Inflammatory macrophage (primary cell): Measurements from ENCODE around the gene CDH23.

Source experiments
- DNase-seq, 2 donors: peaks; one replicate each; pipeline ENCODE4 v3.0.0-alpha.2; 2020 to 2022

Gene CDH23

DNA sequence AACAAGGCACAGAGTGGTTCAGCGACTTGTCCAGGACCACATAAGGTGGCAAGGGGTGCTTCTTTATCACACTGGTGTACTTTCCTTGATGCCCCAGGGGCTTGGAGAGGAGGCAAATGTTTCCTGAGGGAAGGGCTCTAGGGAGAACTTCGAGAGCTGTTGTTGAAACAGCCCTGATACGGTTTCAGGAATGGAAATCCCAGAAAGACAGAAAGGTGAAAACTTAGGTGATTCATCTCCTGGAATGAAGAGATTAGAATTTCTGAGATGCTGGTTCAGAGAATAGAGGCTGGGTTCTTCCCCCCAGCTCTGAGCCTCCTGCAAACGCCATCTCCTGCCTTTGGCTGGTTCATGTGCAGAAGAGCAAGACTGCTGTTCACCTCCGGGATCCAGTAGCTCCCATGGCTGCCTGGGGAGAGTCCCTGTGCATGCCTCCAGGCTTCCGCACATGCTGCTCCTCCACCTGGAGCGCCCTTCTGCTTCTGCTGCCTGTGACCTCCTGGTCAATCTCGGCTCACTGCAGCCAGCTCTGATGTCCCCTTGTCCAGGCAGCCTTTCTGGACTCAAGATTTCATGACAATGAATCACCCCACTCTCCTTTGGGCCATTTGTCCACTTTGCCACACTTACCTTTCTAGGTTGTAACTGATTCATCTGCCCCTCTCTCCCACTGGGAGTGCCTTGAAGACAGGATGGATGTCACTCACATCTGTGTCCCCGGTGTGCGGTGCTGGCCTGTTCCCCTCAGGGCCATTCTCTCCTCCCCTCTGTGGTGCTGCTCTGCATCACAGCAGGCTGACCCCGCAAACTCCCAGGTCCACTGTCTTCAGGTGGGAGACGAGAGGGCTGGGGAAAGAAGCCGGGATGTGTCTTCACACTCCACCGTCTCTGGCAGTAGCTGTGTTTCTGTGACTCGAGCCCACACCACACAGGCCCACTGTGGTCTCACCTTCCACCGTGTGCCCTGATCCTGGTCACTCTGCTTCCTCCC lies 3.6 kb upstream of the CDH23 start:
- DNase-seq, result no peak

DNA sequence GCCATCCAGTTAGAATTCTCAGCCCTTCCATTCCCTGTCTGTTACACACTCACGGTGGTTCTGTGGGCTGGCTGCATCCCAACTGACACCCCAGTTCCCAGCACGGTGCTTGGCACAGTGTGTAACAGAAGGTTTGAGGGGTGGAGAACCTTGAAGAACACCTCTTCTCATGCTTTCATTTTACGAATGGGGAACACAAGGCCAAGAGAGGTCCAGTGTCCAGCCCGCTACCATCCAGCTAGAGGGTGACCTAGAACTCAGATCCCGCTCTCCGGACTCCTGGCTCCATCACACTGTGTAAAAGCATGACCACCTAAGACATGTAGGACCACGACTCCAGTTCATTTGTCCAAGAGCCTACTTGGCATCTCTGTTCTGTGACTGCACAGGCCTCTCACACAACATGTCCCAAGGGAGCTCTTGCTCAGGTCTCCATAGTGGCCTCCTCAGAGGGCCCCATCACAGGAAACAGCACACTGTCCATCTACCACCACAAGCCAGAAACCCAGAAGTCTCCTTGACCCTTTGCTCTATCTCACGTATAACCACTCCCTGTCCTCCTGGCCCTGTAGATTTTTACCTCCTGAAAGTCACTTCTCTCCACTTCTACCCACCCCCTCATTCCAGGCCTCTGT lies 2.8 kb upstream of the CDH23 start:
- no peak for DNase-seq

DNA sequence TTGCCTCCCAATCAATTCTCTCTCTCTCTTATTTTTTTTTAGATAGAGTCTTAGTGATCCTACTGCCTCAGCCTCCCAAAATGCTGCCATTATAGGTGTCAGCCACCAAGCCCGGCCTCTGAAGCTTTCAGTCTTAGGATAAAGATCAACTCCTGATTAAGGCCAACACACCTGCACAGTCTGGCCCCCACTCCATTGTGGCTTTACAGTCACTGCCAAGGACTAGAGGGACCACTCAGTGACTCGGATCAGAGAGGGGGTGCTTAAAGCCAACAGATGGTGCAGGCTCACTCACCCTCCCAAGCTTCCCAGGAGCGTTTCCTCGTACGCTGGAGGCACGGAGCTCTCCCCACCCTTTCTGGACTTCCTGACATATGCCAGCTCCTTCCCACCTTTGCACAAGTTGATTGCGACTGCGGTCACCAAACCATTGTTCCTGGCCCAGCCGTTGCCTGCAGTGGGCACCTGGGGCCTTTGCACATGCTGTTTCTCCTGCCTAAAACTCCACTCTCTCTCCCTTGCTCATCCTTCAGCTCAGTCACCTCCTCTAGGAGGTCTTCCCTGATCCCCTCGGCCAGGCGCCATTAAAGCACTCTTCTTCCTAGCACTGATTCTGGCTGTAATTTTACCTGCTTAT lies 1.7 kb upstream of the CDH23 start:
- no peak for DNase-seq

DNA sequence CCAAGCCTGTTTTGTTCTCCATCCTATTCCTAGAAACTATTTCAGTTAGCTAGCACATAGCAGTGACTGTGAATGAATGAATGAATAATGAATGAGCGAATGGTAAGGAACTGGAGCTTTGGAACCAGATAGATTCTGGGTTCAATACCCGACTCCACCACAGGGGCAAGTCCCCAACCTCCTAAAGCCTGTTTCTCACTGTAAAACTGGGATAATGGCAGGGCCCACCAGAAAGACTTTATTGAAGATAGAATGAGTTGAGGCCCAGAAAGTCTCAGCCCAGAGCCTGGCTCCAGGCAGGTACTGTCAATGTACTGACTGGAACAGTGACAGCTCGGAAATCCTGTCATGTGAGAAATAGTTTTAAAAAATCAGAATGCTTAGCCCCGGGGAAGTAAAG lies 1.1 kb upstream of the CDH23 start:
- DNase-seq, result no peak

DNA sequence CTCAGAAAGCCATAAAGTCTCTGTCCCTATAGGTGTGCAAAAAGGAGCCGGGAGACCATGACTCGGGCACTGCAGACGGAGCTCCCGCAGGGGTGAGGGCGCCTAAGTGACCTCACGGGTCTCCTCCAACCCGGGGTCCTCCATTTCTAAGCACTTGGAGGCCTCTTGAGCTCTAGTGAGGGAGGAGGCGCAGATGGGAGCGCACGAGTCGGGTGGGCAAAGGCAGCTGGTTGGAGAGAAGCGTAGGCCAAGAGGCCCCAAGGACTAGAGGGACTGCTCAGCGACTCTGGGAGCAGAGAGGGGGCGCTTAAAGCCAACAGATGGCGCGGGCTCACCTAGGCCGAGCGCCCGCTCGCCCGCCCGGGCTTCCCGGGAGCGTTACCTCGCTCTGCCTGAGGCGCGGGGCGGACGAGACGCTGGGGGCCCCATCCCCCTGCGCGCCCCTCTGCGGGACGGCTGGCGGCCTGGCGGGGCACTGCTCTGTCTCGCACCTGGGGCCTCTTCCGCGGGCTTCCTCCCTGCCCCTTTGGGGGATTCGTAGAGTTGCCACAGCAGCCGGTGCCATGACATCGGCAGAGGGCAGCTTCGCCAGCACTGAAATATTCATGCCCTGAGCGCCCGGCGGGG lies 523 bp upstream of the CDH23 start:
- DNase-seq, result no peak

DNA sequence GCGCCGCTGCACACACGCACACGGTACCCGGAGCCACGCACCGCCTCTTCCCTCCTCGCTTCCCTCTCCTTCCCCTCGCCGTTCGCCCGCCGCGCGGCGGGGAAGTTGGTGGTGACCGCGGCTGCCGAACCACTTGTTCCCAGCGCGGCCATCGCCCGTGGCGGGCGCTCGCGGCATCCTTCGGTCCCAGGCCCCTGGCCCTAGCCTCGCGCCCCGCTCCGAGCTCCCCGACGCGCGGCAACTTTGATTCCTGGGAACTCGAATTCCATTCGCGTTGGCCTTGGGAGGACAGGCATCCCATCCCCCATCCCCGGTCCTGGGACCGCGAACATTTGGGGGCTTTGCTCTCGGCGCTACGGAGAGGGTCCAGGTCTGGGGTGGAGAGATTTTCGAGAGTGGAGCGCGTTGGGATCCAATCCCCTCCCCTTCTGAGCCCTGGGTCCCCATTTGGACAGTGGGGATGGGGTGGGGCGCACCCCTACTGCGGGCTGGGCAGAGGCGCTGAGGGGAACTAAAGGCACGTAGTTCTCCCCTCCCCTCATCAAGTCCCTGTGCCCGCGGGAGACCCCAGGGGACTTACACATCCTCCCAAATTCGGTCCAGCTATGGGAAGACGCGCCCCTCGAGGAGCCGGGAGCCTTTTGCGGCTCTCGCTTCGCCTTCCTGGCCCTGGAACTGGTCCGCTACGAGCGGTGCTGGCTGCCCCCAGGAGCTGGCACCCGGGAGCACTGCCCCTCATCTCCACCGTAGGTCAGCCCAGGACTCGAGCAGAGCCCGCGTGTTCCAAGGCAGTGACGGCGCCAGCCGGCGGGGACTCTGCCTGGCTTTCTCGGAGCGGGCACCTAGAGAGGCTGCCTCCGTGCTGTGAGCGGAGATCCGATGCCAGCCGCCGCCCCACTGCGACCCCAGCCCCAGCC lies 834 bp downstream of the CDH23 start:
- DNase-seq, result peak; percentile 27 to 57

DNA sequence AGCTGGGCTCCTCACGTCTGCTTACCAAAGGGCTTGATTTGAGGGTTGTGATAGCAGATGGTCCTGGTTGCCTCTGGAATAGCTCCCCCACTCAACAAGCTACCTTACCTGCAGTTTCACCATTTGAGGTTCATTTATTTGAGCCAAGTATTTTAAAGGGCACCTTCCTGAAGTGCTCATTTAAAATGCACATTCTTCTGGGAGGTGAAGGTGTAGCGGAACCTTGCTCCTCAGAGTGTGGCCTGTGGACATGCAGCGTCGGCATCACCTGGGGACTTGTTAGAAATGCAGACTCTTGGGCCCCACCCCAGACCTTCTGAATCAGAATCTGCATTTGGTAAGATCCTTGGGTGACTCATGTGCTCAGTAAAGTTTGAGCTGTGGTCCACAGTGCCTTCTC lies 2.3 kb downstream of the CDH23 start:
- peak in 1 of 2 donors; percentile 39 for DNase-seq

DNA sequence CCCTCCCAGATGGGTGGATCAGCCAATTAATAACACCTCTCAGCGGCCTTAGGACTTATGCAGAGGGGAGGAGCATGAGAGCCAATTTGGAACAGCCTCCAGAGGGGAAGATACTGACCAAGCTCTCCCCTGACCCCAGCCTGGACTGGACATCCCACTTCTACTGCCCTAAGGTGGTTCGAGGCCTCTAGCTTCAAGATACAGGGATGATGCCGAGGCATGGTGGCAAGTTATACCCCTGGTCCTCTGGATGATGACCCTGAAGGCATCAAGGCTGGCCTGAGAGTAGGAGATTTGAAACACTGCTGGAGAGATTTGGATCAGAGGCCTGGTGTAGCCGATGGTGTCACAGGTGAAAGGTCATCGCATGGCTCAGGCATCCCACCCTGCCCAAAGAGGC lies 3.2 kb downstream of the CDH23 start:
- DNase-seq, result no peak

DNA sequence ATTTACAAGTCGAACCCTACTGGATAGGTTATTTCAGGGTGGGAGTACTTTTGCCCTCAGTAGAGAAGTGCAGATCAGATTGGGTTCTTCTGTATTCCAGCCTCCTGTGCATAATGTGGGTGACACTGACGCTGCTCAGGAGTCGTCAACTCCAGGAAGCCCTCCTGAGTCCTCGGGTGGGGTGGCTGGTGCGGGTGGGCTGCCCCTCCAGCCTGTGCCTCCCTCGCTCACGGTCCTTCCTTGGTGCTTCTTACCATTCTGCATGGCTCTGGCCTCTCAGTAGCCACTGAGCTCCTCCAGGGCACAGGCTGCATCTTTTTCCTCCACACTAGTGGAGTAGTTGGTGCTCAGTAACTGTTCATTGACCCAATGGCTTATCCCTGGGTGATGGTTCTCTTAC lies 4.3 kb downstream of the CDH23 start:
- DNase-seq, result no peak

DNA sequence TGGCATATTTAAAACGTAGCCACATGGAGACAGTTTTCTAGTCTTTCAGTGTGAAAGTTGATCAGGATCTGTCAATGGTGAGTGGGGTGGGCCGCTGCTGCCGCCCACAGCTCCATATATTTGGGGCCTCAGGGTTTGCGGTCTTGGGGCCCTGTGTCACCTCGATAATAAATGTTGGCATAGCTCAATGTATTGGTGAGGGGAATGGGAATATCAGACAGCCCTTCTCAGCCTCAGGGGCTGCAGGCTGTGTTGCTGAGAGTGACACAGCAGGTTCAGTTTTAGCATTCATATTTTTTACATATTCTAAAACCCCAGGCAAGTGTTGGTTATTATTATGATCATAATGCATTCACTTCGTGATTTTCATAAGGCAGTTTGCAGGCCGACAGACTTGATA lies 5.3 kb downstream of the CDH23 start:
- no peak for DNase-seq

DNA sequence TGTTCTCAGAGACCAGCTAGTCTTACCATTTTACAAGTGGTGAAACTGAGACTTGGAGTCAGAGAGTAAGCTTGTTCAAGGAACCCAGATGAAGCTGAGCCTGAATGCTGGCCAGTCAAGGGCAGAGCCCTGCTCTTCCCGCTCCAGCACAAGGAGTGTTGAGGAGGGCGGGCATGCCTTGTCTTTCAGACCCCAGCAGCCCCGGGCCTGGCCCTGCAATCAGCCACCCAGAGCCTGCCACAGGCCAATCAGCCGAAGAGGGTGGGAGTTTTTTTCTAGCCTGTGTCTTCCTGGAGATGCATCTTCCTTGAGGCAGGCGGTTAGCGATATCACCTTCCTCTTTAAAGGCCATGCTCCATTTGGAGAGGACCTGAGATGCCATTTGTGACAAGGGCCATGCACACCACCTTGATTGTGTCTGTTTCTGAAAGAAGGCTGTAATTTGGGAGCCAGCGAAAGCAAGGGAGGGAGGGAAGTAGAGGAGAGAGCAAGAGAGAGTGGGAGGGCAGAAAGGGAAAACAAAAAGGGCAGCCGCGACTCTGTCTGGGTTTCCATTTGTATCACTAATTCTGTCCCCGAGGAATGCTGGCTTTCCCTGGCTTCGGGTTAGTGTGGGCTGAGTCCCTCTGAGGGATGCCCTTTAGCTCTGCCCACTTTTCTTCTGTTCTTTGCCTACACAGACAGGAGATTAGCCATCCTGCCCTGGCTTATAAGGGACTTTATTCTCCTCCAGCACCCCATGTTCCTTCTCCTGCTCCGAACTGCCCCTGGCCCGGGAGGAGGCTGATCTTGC lies 8.0 kb downstream of the CDH23 start:
- no peak for DNase-seq

DNA sequence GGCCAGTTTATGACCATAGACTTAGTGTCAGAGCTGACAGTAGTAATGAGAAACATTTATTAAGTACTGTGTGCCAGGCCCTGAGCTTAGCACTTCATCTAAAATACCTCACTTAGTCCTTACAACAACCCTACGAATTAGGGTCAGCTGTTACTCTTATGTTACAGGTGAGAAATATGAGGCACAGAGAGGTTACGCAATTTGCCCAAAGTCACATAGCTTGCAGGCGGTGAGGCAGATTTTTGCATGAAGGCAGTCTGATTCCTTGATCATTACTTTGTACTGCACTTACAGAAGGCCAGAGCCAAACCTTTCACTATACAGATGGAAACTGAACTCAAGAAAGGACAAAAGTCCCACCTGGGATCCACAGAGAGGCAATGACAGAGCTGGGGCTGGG lies 10.2 kb downstream of the CDH23 start:
- no peak for DNase-seq

DNA sequence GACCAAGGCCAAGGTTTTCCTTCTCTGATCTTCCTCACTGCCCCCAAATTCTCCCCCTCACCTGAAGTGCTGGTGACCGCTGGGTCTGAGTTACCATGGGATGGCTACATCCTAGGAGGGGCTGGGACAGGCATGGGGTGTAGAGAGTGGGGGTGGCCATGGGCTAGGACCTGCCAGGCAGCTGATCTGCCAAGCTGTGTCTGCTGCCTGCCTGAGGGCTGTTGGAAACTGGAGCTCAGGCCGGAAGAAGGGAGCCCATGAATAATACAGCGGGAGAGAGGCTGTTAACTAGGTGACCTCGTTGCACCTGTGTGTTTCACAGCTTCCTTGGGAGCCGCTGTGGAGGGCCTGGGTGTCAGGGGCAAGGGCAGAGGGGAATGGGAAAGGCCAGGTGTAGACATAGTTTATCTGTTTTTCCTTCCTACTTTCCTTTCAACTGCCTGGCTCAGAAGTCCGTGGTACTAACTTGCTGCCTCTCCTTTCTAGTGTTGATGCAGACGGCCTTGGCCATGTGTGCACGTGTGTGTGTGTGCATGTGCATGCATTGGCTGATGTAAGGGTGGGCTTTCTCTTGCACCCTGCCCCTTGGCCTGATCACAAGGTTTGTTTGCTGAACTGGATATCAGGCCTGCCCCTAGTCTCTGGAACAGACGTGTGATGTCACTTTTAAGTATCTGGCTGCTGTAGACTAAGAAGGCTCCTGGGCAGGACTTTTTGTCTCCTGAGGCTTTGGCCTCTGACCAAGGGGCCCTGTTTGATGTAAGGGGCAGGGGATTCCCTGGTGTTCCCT lies 11.9 kb downstream of the CDH23 start:
- DNase-seq, result no peak

DNA sequence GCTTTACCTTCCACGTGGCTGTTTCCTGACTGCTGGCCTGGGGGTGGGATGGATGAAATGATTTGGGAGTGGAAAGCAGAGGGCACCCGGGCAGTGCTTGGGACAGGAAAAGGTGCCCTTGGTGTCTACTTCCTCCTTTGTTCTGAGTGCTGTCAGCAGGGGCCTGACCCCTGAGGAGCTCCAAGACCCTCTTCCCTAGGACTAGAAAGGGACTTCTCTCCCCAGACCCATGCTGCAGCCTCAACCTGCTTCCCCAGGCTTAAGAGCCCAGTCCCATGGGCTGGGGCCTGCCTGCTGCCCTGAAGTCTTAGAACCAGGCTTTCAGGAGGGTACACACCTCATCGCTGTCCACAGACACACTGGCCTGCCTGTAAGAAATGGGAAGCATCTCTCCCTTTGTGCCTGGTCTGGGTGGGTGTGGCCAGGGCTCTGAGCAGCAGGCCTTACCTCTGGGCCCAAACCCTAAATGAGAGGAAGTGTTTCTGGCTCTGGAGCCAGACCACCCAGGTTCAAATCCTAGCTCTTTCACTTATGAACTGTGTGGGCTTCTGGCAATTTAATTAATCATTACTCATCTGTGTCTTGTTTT lies 12.9 kb downstream of the CDH23 start:
- no peak for DNase-seq

DNA sequence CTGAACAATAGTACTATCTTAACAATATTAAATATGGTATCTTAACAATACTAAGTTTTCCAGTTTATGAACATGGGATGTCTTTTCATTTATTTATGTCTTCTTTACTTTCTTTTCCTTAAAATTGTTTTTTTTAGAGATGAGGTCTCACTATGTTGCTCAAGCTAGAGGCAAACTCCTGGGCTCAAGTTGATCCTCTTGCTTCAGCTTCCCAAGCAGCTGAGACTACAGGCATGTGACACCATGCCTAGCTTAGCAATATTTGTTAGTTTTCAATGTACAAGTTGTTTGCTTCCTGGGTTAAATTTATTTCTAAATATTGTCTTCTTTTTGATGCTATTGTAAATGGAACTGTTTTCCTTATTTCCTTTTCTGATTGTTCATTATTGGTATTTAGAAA lies 16.9 kb downstream of the CDH23 start:
- DNase-seq, result peak in 1 of 2 donors; percentile 51

DNA sequence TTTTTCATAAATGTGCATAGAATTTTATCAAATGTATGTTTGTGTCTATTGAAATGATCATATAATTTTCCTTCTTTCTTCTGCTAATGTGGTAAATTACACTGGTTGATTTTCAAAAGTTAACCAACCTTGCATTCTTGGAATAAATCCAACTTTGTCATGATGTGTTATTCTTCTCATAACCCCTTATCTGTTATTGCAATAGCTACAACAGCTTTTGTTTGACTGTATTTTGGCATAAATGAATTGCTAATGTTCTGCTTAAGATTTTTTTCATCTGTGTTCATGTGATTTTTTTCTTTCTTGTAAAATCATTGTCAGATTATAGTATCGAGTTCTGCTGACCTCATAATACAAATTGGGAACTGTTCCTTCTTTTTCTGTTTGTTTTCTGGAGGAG lies 17.6 kb downstream of the CDH23 start:
- no peak for DNase-seq

DNA sequence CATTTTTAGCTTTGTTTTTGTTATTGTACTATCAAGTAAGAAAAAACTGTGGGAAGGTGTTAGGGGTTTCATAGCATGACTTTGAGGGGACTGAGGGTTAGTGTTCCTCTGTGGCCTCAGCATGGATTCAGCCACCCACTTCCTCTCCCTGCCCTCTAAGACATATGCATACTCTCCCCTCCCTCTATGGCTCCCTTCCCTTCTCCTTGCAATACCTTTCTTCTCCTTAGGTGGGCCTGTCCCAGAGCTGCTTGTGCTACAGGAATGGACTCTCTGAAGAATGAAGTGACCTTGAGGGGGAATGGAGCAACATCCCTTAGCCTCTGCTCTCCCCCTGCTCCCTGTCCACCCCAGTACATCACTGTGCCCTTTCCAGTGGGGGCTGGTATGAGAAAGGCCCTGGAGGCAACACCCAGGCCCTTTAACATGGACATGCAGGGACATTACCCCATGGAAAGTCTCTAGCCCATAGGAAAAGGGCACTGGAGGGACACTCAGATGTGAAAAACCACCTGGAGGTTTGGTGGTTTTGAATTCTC lies 22.4 kb downstream of the CDH23 start:
- no peak for DNase-seq

DNA sequence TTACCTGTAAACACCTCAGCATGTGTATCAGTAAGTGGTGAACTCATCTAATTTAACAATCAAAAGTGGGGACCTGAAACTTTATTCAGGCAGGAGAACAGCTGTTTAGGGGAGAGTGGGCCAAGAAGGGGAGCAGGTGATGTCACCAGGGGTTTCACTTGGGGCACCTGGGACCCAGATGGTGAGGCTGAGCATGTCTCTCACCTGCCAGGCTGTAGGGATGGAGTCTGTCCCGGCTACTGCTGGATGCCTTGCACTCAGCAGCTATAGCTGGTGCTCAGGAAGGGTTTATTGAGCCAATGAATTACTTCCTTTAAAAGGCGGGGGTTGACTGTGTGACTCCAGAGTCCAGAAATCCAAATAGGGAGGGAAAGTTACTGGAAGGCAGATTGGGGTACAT lies 23.0 kb downstream of the CDH23 start:
- DNase-seq, result no peak

DNA sequence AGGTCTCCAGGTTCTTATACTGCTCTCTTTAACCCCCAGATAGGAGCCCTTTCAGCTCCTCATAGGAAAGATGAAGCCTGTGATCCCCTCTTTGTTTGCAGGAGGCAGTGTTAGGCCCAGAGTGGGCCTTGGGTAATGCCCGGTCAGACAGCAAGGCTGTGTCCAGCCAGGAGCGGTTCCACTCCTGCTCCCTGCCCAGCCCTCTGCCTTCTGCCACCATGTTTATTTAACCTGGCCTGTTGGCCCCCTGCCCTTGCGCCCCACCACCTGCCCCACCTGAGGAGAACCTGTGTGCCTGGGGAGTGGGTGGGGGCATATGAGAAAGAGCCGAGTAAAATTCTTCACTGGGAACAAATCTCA lies 24.3 kb downstream of the CDH23 start:
- no peak for DNase-seq

DNA sequence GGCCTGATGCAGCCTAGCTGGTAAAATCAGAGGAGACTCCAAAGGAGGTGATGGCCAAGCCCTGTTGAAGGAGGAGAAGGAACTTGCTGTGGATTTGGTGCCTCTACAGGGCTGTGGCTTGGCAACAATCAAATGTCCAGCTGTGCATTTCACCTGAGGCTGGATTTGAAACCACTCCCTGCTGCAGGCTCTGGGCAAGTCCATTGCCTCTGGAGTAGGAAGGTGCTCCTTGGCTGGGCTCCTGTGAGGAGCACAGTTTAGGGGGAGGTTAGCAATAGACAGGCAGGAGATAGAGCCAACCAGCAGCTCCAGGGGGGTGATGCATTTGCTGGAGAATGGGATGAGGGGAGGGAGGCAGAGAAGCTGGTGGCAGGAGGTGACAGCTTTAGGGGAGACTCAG lies 26.5 kb downstream of the CDH23 start:
- DNase-seq, result no peak
